Transverse colon (tissue), 4 donors: ENCODE results near the gene SMTNL2. TPM values are rescaled to one million over a fixed set of nuclear protein-coding genes. Genes with fewer than 3 reads are reported as not detected.
"Not testable (repeated sequence)": the region's sequence is repeated elsewhere in the genome, so short reads cannot be mapped to it uniquely, and the experiment has no call there.

ENCODE experiments used
- DNase-seq: peaks from one replicate; pipeline ENCODE4 v3.0.0-alpha.2; 2019
- H3K27ac ChIP-seq, 4 donors: fragments of 200-600 bp; sonication (generic); 2 replicates each; pipeline ENCODE4 v1.5.1; 2016 to 2018; ENCODE audit warnings: inconsistent platforms in 4 of 4
- H3K27me3 ChIP-seq: fragments of 200-600 bp; sonication (generic); 2 replicates; pipeline ENCODE4 v1.5.1; 2017; ENCODE audit warnings: inconsistent platforms
- H3K36me3 ChIP-seq, 4 donors: fragments of 200-600 bp; sonication (generic); 2 replicates each; pipeline ENCODE4 v1.5.1; 2017 to 2019; ENCODE audit warnings: inconsistent platforms in 4 of 4
- H3K4me1 ChIP-seq, 4 donors: fragments of 200-600 bp; sonication (generic); 2 replicates each; pipeline ENCODE4 v1.5.1; 2017 to 2020; ENCODE audit warnings: inconsistent platforms in 4 of 4
- H3K4me3 ChIP-seq, 4 donors: fragments of 200-600 bp; sonication (generic); 1 replicate in 1 of 4; 2 replicates in 3 of 4; pipeline versions ENCODE4 v1.5.1 to v1.6.1; 2017 to 2019; ENCODE audit warnings: inconsistent platforms in 4 of 4
- H3K9me3 ChIP-seq, 2 donors: fragments of 200-600 bp; sonication (generic); 2 replicates each; pipeline ENCODE4 v1.5.1; 2017 to 2019; ENCODE audit warnings: inconsistent platforms in 2 of 2
- EP300 ChIP-seq: sonication (generic); formaldehyde crosslinking; IDR thresholded peaks from one replicate; pipeline ENCODE4 v1.6.1; 2017; ENCODE audit warnings: antibody characterized with exemption, low read depth
- POLR2A ChIP-seq: fragments of 450-650 bp; IDR thresholded peaks from one replicate; pipeline ENCODE4 v1.6.1; 2016; ENCODE audit warnings: antibody characterized with exemption, mild to moderate bottlenecking, moderate library complexity
- POLR2AphosphoS5 ChIP-seq, 3 donors: sonication (generic); formaldehyde crosslinking; IDR thresholded peaks; one replicate each; pipeline ENCODE4 v1.6.1; 2016; ENCODE audit warnings: antibody characterized with exemption in 3 of 3
- WGBS, 2 donors: methylation state at CpG; one replicate each; pipeline ENCODE4 v1.1.5; 2018; ENCODE audit warnings: low coverage in 1 of 2; 5-methylcytosine and 5-hydroxymethylcytosine counted together
- in situ Hi-C, 4 donors: fragments of 200-750 bp; cut with MboI; loops; one replicate each; pipeline versions ENCODE4 v1.15.0 to v1.15.1; 2017; ENCODE audit warnings: low sequenced_read_pairs in 3 of 4, low pct_ligation_motif_present in 1 of 4, low pct_unique_long_range_greater_than_20kb in 1 of 4
- intact Hi-C: fragments of 100-400 bp; cut with DNase I; formaldehyde crosslinking; loops from one replicate; pipeline ENCODE4 v1.15.1; 2023; ENCODE audit warnings: low total_unique reads
- total RNA-seq, 4 donors: library from RNA; depleted of rRNA; stranded (reverse); fragments of >200 nt; gene quantifications; one replicate each; pipeline ENCODE4 v1.1.0, GENCODE V29; 2016
- TF ChIP-seq, protein P1 (sequence below), 5 experiments: fragments of 200-600 bp in 3 of 5; fragments of 450-650 bp in 2 of 5; sonication (generic) in 3 of 5; IDR thresholded peaks; 1 replicate in 2 of 5; 2 replicates in 3 of 5; pipeline ENCODE4 v1.5.1; 2016 to 2017; ENCODE audit warnings: antibody characterized with exemption in 5 of 5, inconsistent platforms in 3 of 5, mild to moderate bottlenecking in 2 of 5, moderate library complexity in 1 of 5

Gene SMTNL2
- total RNA-seq, 4 donors from 2014 or later = 0.16 to 0.96 (median 0.40) TPM; not detected in 1

GRCh38 chr17:4617590-4618351 is 33.4 kb downstream of the SMTNL2 start:
- WGBS, 2 donors = 52 to 60% methylated on average over 5 to 15 of the region's 15 CpGs
- intact Hi-C loops = loop anchor here (1.0 kb wide), 1 partner anchor 18 kb away; no protein-coding TSS in a partner anchor

GRCh38 chr17:4620531-4621101 is 36.3 kb downstream of the SMTNL2 start:
- TF ChIP-seq POLR2A (no peak), POLR2AphosphoS5 (IDR thresholded peaks at IDR 0.05) (no peak), EP300 (no peak)
- TF ChIP-seq, protein P1, sequence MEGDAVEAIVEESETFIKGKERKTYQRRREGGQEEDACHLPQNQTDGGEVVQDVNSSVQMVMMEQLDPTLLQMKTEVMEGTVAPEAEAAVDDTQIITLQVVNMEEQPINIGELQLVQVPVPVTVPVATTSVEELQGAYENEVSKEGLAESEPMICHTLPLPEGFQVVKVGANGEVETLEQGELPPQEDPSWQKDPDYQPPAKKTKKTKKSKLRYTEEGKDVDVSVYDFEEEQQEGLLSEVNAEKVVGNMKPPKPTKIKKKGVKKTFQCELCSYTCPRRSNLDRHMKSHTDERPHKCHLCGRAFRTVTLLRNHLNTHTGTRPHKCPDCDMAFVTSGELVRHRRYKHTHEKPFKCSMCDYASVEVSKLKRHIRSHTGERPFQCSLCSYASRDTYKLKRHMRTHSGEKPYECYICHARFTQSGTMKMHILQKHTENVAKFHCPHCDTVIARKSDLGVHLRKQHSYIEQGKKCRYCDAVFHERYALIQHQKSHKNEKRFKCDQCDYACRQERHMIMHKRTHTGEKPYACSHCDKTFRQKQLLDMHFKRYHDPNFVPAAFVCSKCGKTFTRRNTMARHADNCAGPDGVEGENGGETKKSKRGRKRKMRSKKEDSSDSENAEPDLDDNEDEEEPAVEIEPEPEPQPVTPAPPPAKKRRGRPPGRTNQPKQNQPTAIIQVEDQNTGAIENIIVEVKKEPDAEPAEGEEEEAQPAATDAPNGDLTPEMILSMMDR (IDR thresholded peaks at IDR 0.05) = no peak
- Histone ChIP-seq H3K36me3 (no peaks in the 10 kb centered on the region), H3K4me1 (peaks cover 0 to 8% (median 0%) of the 10 kb centered on the region in 4 donors), H3K9me3 (no peaks in the 10 kb centered on the region), H3K27ac (no peak overlapping the region), H3K27me3 (no peaks in the 10 kb centered on the region), H3K4me3 (no peak overlapping the region)
- WGBS, 2 donors = 93 to 97% methylated on average over 4 of the region's 4 CpGs
- in situ Hi-C loops (loop anchor here (10.0 to 25.0 kb wide), 5 partner anchors 46 to 206 kb away; partner anchors contain the start of genes GGT6 (in 1 of the 4) and SPNS3 (in 1 of the 4)), intact Hi-C loops (no loop called here)
- DNase-seq = no peak

More at GRCh38 chr17:4617590-4618351, 33.4 kb downstream of the SMTNL2 start:
- no peak for DNase-seq
- TF ChIP-seq, protein P1 (IDR thresholded peaks at IDR 0.05) = no peak
- no peak for TF ChIP-seq POLR2AphosphoS5 (IDR thresholded peaks at IDR 0.05)
- TF ChIP-seq POLR2A = no peak
- no peak for TF ChIP-seq EP300
- H3K4me1 ChIP-seq = no peaks in the 10 kb centered on the region
- H3K27me3 ChIP-seq = no peaks in the 10 kb centered on the region
- in situ Hi-C loops = loop anchor here in 1 of 4 donors (25.0 kb wide), 1 partner anchor 180 kb away; the partner anchor contains the start of gene SPNS3
- no peak overlapping the region for H3K4me3 ChIP-seq
- no peak overlapping the region for H3K27ac ChIP-seq
- H3K36me3 ChIP-seq = no peaks in the 10 kb centered on the region
- no peaks in the 10 kb centered on the region for H3K9me3 ChIP-seq

DNA sequence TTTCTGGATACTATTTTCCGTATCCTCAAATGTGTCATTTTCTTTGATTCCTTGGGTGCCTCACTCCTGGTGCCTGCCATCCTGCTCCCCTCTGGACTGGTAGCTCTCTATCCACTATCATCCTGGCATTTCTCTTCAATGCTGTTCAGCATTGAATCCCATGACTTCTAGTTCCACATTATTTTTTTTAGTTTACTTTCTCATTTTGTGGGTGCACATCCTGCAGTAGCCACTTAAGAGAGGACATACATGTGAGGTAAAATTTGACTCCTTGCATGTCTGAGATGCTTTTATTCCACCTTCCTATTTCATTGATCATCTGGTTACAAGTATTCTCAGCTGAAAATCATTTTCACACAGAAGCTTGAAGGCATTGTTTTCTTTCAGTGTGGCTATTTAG is 38.0 kb downstream of the SMTNL2 start:
- H3K4me1 ChIP-seq = peaks cover 0 to 12% (median 0%) of the 10 kb centered on the region in 4 donors
- H3K4me3 ChIP-seq = no peak overlapping the region
- DNase-seq = no peak
- H3K9me3 ChIP-seq = no peaks in the 10 kb centered on the region
- H3K27ac ChIP-seq = no peak overlapping the region
- TF ChIP-seq, protein P1 (IDR thresholded peaks at IDR 0.05) = no peak
- TF ChIP-seq POLR2A (no peak), EP300 (no peak)
- in situ Hi-C loops (loop anchor here (10.0 to 25.0 kb wide), 5 partner anchors 48 to 208 kb away; partner anchors contain the start of genes GGT6 (in 1 of the 4) and SPNS3 (in 1 of the 4)), intact Hi-C loops (no loop called here)
- H3K27me3 ChIP-seq = no peaks in the 10 kb centered on the region
- 89% methylated on average over 1 of the region's 1 CpG; no CpG with 5 or more reads in 1 of the 2 donors for WGBS, 2 donors
- H3K36me3 ChIP-seq = no peaks in the 10 kb centered on the region

GRCh38 chr17:4623249-4623648 is 38.9 kb downstream of the SMTNL2 start:
- no peaks in the 10 kb centered on the region for H3K27me3 ChIP-seq
- no peaks in the 10 kb centered on the region for H3K36me3 ChIP-seq
- H3K27ac ChIP-seq = no peak overlapping the region
- no peaks in the 10 kb centered on the region for H3K9me3 ChIP-seq
- WGBS, 2 donors = 71 to 93% methylated on average over 2 of the region's 2 CpGs
- in situ Hi-C loops = loop anchor here (10.0 to 25.0 kb wide), 5 partner anchors 48 to 208 kb away; partner anchors contain the start of genes GGT6 (in 1 of the 4) and SPNS3 (in 1 of the 4)
- no peak for DNase-seq
- H3K4me1 ChIP-seq = peaks cover 0 to 12% (median 0%) of the 10 kb centered on the region in 4 donors
- H3K4me3 ChIP-seq = no peak overlapping the region
- intact Hi-C loops = no loop called here
- TF ChIP-seq, protein P1 (IDR thresholded peaks at IDR 0.05) = no peak
- TF ChIP-seq POLR2AphosphoS5 (IDR thresholded peaks at IDR 0.05) = no peak
- TF ChIP-seq POLR2A = no peak
- TF ChIP-seq EP300 = no peak

- in situ Hi-C loops = loop anchor here (10.0 to 25.0 kb wide), 5 partner anchors 50 to 210 kb away; partner anchors contain the start of genes GGT6 (in 1 of the 4) and SPNS3 (in 1 of the 4)
- H3K27ac ChIP-seq, H3K36me3 ChIP-seq, H3K9me3 ChIP-seq, intact Hi-C loops, H3K4me3 ChIP-seq, DNase-seq, H3K27me3 ChIP-seq: not testable (repeated sequence)
- H3K4me1 ChIP-seq = peaks cover 0 to 12% (median 0%) of the 10 kb centered on the region in 4 donors
- WGBS, 2 donors = 72 to 100% methylated on average over 1 to 3 of the region's 3 CpGs
Measured at GRCh38 chr17:4624451-4624911, 40.2 kb downstream of the SMTNL2 start.
